Esophagus muscularis mucosa (tissue), 4 donors: Measurements from ENCODE around the gene TNFRSF11A. TPM values are rescaled to one million over a fixed set of nuclear protein-coding genes. Genes with fewer than 3 reads are reported as not detected.
A peak's percentile ranks its signal among the peaks of the same experiment; 100 is the strongest.

Source experiments
- DNase-seq: peaks from one replicate; pipeline ENCODE4 v3.0.0-alpha.2; 2017; ENCODE audit errors: extremely low spot score
- H3K27ac ChIP-seq, 4 donors: fragments of 200-600 bp; sonication (generic); replicated peaks in 1 of 4; 1 replicate in 3 of 4; 2 replicates in 1 of 4; pipeline ENCODE4 v1.5.1; 2016 to 2019; ENCODE audit warnings: mild to moderate bottlenecking in 1 of 4
- H3K27me3 ChIP-seq, 4 donors: fragments of 200-600 bp; sonication (generic); one replicate each; pipeline versions ENCODE4 v1.5.1 to v1.6.0; 2016 to 2019
- H3K36me3 ChIP-seq, 4 donors: fragments of 200-600 bp; sonication (generic); one replicate each; pipeline ENCODE4 v1.5.1; 2016 to 2019
- H3K4me1 ChIP-seq, 4 donors: fragments of 200-600 bp; sonication (generic); one replicate each; pipeline ENCODE4 v1.5.1; 2016 to 2019
- H3K4me3 ChIP-seq, 4 donors: fragments of 200-600 bp; sonication (generic); 1 replicate in 2 of 4; 2 replicates in 2 of 4; pipeline ENCODE4 v1.5.1; 2016 to 2019; ENCODE audit warnings: mild to moderate bottlenecking in 4 of 4, moderate library complexity in 1 of 4
- H3K9me3 ChIP-seq, 4 donors: fragments of 200-600 bp; sonication (generic); 1 replicate in 3 of 4; 2 replicates in 1 of 4; pipeline ENCODE4 v1.5.1; 2016 to 2019
- CTCF ChIP-seq, 3 experiments: fragments of 200-600 bp in 2 of 3; fragments of 450-650 bp in 1 of 3; sonication (generic) in 2 of 3; IDR thresholded peaks; one replicate each; pipeline ENCODE4 v1.5.1; 2017 to 2019; ENCODE audit warnings: antibody characterized with exemption in 3 of 3, mild to moderate bottlenecking in 2 of 3, moderate library complexity in 1 of 3
- EP300 ChIP-seq: sonication (generic); formaldehyde crosslinking; IDR thresholded peaks from one replicate; pipeline ENCODE4 v1.6.1; 2017; ENCODE audit warnings: antibody characterized with exemption
- POLR2A ChIP-seq: fragments of 450-650 bp; IDR thresholded peaks from one replicate; pipeline ENCODE4 v1.6.1; 2017; ENCODE audit warnings: antibody characterized with exemption, moderate library complexity, mild to moderate bottlenecking, low read depth
- POLR2AphosphoS5 ChIP-seq, 2 donors: sonication (generic); formaldehyde crosslinking; IDR thresholded peaks; one replicate each; pipeline ENCODE4 v1.6.1; 2017; ENCODE audit warnings: antibody characterized with exemption in 2 of 2
- WGBS: methylation state at CpG from one replicate; pipeline ENCODE4 v1.1.5; 2018; 5-methylcytosine and 5-hydroxymethylcytosine counted together
- intact Hi-C: fragments of 100-400 bp; cut with DNase I; formaldehyde crosslinking; loops from one replicate; pipeline ENCODE4 v1.15.1; 2023
- total RNA-seq, 4 donors: library from RNA; depleted of rRNA; stranded (reverse); fragments of >200 nt; gene quantifications; one replicate each; pipeline versions ENCODE4 v1.1.0 to v1.2.1, GENCODE V29; 2016

TNFRSF11A gene
- total RNA-seq, 4 donors from 2014 or later: 1.2 to 3.9 (median 2.0) TPM

- no peak overlapping the region for H3K4me3 ChIP-seq
- intact Hi-C loops: no loop called here
- no peaks in the 10 kb centered on the region for H3K36me3 ChIP-seq
- no peak for TF ChIP-seq CTCF (IDR thresholded peaks at IDR 0.05)
- no peak for TF ChIP-seq EP300
- no peak for TF ChIP-seq POLR2AphosphoS5 (IDR thresholded peaks at IDR 0.05)
- TF ChIP-seq POLR2A: no peak
- DNase-seq: no peak
- WGBS: 80% methylated on average over 5 of the region's 5 CpGs
- H3K27me3 ChIP-seq: peaks cover 0 to under 1% (median 0%) of the 10 kb centered on the region in 4 donors
- H3K9me3 ChIP-seq: no peaks in the 10 kb centered on the region
- H3K4me1 ChIP-seq: no peaks in the 10 kb centered on the region
- no peak overlapping the region for H3K27ac ChIP-seq
These were observed 53.9 kb downstream of the TNFRSF11A start for GRCh38 chr18:62379051-62379450.

- Histone ChIP-seq H3K4me1 (peaks cover 0 to 8% (median 4%) of the 10 kb centered on the region in 4 donors), H3K9me3 (no peaks in the 10 kb centered on the region), H3K36me3 (no peaks in the 10 kb centered on the region), H3K4me3 (no peak overlapping the region), H3K27me3 (peaks cover 0 to 18% (median 0%) of the 10 kb centered on the region in 4 donors), H3K27ac (no peak overlapping the region)
- WGBS: 91% methylated on average over 5 of the region's 5 CpGs
- intact Hi-C loops: no loop called here
- TF ChIP-seq CTCF (IDR thresholded peaks at IDR 0.05) (no peak), POLR2AphosphoS5 (IDR thresholded peaks at IDR 0.05) (no peak), EP300 (no peak), POLR2A (no peak)
- no peak for DNase-seq
These were observed 56.3 kb downstream of the TNFRSF11A start for GRCh38 chr18:62381373-62381772.

- no peak for DNase-seq
- 33% methylated on average over 1 of the region's 1 CpG for WGBS
- Histone ChIP-seq H3K4me3 (peak overlapping the region in 3 of 4 donors; percentile 34 to 45 (median 44)), H3K9me3 (no peaks in the 10 kb centered on the region), H3K4me1 (peaks cover 0 to 8% (median 4%) of the 10 kb centered on the region in 4 donors), H3K27me3 (peaks cover 0 to 18% (median 0%) of the 10 kb centered on the region in 4 donors), H3K36me3 (no peaks in the 10 kb centered on the region), H3K27ac (no peak overlapping the region)
- intact Hi-C loops: no loop called here
- TF ChIP-seq POLR2AphosphoS5 (IDR thresholded peaks at IDR 0.05) (no peak), POLR2A (no peak), CTCF (IDR thresholded peaks at IDR 0.05) (no peak), EP300 (no peak)
These were observed 59.0 kb downstream of the TNFRSF11A start for GRCh38 chr18:62384068-62384467.

GRCh38 chr18:62384610-62385097, 59.5 kb downstream of the TNFRSF11A start:
- intact Hi-C loops: no loop called here
- H3K36me3 ChIP-seq: no peaks in the 10 kb centered on the region
- WGBS: 54% methylated on average over 33 of the region's 46 CpGs
- no peak for DNase-seq
- H3K27me3 ChIP-seq: peaks cover 0 to 18% (median 0%) of the 10 kb centered on the region in 4 donors
- peak overlapping the region; percentile 34 to 53 (median 44) for H3K4me3 ChIP-seq
- TF ChIP-seq POLR2A: no peak
- TF ChIP-seq POLR2AphosphoS5 (IDR thresholded peaks at IDR 0.05): no peak
- no peak for TF ChIP-seq CTCF (IDR thresholded peaks at IDR 0.05)
- TF ChIP-seq EP300: no peak
- no peak overlapping the region for H3K27ac ChIP-seq
- peaks cover 0 to 8% (median 4%) of the 10 kb centered on the region in 4 donors for H3K4me1 ChIP-seq
- no peaks in the 10 kb centered on the region for H3K9me3 ChIP-seq

- no peak overlapping the region for H3K27ac ChIP-seq
- peaks cover 0 to 8% (median 4%) of the 10 kb centered on the region in 4 donors for H3K4me1 ChIP-seq
- intact Hi-C loops: no loop called here
- WGBS: 95% methylated on average over 5 of the region's 5 CpGs
- TF ChIP-seq CTCF (IDR thresholded peaks at IDR 0.05) (no peak), EP300 (no peak), POLR2A (no peak), POLR2AphosphoS5 (IDR thresholded peaks at IDR 0.05) (no peak)
- no peaks in the 10 kb centered on the region for H3K9me3 ChIP-seq
- peaks cover 0 to 18% (median 0%) of the 10 kb centered on the region in 4 donors for H3K27me3 ChIP-seq
- no peaks in the 10 kb centered on the region for H3K36me3 ChIP-seq
- no peak overlapping the region for H3K4me3 ChIP-seq
- DNase-seq: no peak
These were observed 61.0 kb downstream of the TNFRSF11A start for GRCh38 chr18:62386091-62386490.
